ENCODE results near the gene XYLB.

GRCh38 chr3:38325256-38325655 is 21.3 kb upstream of the XYLB start:
- TF ChIP-seq CTCF (IDR thresholded peaks at IDR 0.05), result no peak
- no peak for TF ChIP-seq POLR2A (IDR thresholded peaks at IDR 0.05)

Data from esophagus squamous epithelium (tissue), 4 donors.